ENCODE measurements around the gene RDH12.
"Not testable (repeated sequence)": the region's sequence is repeated elsewhere in the genome, so short reads cannot be mapped to it uniquely, and the experiment has no call there.

DNA sequence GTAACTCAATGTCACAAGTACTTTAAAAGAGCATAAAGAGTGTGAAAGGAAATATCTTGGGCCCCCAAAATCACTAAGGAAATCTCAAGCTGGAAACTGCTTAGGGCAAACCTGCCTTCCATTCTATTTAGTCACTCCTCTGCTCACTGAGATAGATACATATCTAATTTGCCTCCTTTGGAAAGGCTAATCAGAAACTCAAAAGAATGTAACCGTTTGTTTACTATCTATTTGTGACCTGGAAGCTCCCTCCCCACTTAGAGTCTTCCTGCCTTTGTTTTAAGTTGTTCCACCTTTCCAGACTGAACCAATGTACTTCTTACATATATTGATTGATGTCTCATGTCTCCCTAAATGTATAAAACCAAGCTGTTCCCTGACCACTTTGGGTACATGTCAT, 8.1 kb downstream of the RDH12 start:
- not testable (repeated sequence) for TF ChIP-seq CTCF (IDR thresholded peaks at IDR 0.05); TCF7L2 (IDR thresholded peaks at IDR 0.05; ENCODE audit: low read depth, low read length); REST (IDR thresholded peaks at IDR 0.05; ENCODE audit: insufficient read depth in 1 of 2, low read depth in 2 of 2, low read length in 1 of 2); POLR2AphosphoS5 (IDR thresholded peaks at IDR 0.05; ENCODE audit: low read depth, low read length); SIN3A (IDR thresholded peaks at IDR 0.05; ENCODE audit: borderline replicate concordance, insufficient read depth, low read depth, low read length)
